Right lobe of liver (tissue), 4 donors: Measurements from ENCODE around the gene C19orf38.

Experiments
- POLR2A ChIP-seq: fragments of 450-650 bp; IDR thresholded peaks from one replicate; pipeline ENCODE4 v1.6.1; 2017; ENCODE audit warnings: antibody characterized with exemption, mild to moderate bottlenecking
- TF ChIP-seq, protein P1 (sequence below), 4 donors: fragments of 200-600 bp in 3 of 4; fragments of 450-650 bp in 1 of 4; IDR thresholded peaks; one replicate each; pipeline versions ENCODE4 v1.5.1 to v1.8.0; 2016 to 2022; ENCODE audit warnings: antibody characterized with exemption in 4 of 4, mild to moderate bottlenecking in 2 of 4
- donor health status: DM: no; HTN: no; CAD: no.
- donor health status: DM: no; HTN: no; CAD: no.
- donor health status: DM: no; HTN: yes; CAD: no.

DNA sequence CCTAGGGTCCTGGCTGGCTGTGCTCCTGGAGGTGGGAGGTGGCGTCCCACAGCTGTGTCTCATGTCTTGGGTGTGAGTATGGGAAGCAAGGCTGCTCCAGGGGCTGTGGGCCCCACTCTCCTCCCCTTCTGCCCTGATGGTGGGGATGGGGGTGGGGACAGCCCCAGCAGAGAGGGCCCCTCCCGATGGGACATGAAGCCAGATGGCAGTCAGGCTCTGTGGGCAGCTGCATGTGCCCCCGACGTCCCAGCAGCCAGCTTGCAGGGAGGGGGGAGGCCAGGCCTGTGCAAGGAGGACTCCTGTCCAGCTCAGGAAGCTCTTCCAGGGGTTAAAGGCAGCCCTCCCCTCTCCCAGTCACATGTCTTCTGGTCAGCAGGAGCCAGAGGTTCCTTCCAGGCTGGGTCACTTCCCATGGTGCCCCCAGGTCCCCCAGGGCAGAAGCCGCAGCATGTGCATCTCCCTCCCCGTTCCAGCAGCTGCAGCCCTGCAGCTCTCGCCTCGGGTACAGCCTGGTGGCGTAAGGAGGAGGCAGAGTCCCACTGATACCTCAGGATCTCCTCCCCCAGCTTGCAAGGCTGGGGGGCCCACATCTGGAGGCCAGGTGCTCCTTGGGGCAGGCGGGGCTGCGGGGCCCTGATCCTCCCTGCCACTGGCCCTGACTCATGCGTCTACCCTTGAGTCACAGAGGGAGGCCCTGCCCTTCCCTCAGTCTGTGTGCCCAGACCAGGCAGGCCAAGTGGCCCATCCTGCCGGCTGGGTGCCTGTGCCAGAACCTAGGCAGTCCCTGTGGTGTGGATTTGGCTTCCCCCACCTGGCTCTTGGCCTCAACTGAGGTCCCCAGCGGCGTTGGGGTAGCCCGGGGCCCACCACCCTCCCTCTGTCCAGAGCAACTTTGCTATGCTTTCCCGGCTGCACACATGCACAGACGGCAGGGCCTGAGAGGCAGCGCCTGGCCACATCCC, 67.2 kb downstream of the C19orf38 start:
- TF ChIP-seq, protein P1, sequence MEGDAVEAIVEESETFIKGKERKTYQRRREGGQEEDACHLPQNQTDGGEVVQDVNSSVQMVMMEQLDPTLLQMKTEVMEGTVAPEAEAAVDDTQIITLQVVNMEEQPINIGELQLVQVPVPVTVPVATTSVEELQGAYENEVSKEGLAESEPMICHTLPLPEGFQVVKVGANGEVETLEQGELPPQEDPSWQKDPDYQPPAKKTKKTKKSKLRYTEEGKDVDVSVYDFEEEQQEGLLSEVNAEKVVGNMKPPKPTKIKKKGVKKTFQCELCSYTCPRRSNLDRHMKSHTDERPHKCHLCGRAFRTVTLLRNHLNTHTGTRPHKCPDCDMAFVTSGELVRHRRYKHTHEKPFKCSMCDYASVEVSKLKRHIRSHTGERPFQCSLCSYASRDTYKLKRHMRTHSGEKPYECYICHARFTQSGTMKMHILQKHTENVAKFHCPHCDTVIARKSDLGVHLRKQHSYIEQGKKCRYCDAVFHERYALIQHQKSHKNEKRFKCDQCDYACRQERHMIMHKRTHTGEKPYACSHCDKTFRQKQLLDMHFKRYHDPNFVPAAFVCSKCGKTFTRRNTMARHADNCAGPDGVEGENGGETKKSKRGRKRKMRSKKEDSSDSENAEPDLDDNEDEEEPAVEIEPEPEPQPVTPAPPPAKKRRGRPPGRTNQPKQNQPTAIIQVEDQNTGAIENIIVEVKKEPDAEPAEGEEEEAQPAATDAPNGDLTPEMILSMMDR (IDR thresholded peaks at IDR 0.05), result no peak
- no peak for TF ChIP-seq POLR2A
